Measurements from ENCODE around the gene CRYL1.

GRCh38 chr13:20466371-20466770, 59.3 kb downstream of the CRYL1 start:
- TF ChIP-seq CTCF (IDR thresholded peaks at IDR 0.05; ENCODE audit: poor library complexity), result no peak
- TF ChIP-seq EZH2 (IDR thresholded peaks at IDR 0.05; ENCODE audit: borderline replicate concordance), result no peak
- no peak for TF ChIP-seq EZH2phosphoT487 (IDR thresholded peaks at IDR 0.05; ENCODE audit: low read depth, severe bottlenecking, unreplicated experiment)
